Upper lobe of left lung (tissue), 6 donors: ENCODE data around the gene PSD2. TPM values are rescaled to one million over a fixed set of nuclear protein-coding genes. Genes with fewer than 3 reads are reported as not detected.

Experiments used
- ATAC-seq, 2 donors: fragments of 200-7000 bp; cut with Tn5 transposase; one replicate each; pipeline ENCODE4 v1.9.1; 2022; ENCODE audit warnings: mild to moderate bottlenecking in 2 of 2, moderate library complexity in 2 of 2; ENCODE audit not compliant: low FRiP score in 2 of 2
- DNase-seq, 2 donors: peaks; one replicate each; pipeline ENCODE4 v3.0.0-alpha.2; 2019 to 2020
- H3K27ac ChIP-seq, 4 donors: fragments of 200-600 bp; sonication (generic); one replicate each; pipeline ENCODE4 v1.5.1; 2016 to 2019
- H3K27me3 ChIP-seq, 4 donors: fragments of 200-600 bp; sonication (generic); one replicate each; pipeline ENCODE4 v1.5.1; 2017 to 2019
- H3K36me3 ChIP-seq, 4 donors: fragments of 200-600 bp; sonication (generic); one replicate each; pipeline ENCODE4 v1.5.1; 2016 to 2019
- H3K4me1 ChIP-seq, 4 donors: fragments of 200-600 bp; sonication (generic); one replicate each; pipeline ENCODE4 v1.5.1; 2018 to 2019
- H3K4me3 ChIP-seq, 4 donors: fragments of 200-600 bp; sonication (generic); one replicate each; pipeline ENCODE4 v1.5.1; 2017 to 2019; ENCODE audit warnings: mild to moderate bottlenecking in 2 of 4, moderate library complexity in 1 of 4
- H3K9me3 ChIP-seq, 4 donors: fragments of 200-600 bp; sonication (generic); one replicate each; pipeline ENCODE4 v1.5.1; 2018 to 2019
- CTCF ChIP-seq, 6 experiments: fragments of 450-650 bp in 4 of 6; fragments of 200-600 bp in 2 of 6; sonication (generic) in 2 of 6; IDR thresholded peaks; one replicate each; pipeline ENCODE4 v1.5.1; 2016 to 2019; ENCODE audit warnings: antibody characterized with exemption in 6 of 6
- EP300 ChIP-seq, 4 donors: sonication (generic); formaldehyde crosslinking; IDR thresholded peaks; one replicate each; pipeline ENCODE4 v1.5.1; 2017; ENCODE audit warnings: antibody characterized with exemption in 4 of 4, control low read depth in 2 of 4
- POLR2A ChIP-seq, 4 donors: fragments of 450-650 bp; IDR thresholded peaks; one replicate each; pipeline ENCODE4 v1.5.1; 2016 to 2017; ENCODE audit warnings: antibody characterized with exemption in 4 of 4, mild to moderate bottlenecking in 2 of 4
- POLR2AphosphoS5 ChIP-seq, 2 donors: sonication (generic); formaldehyde crosslinking; IDR thresholded peaks; one replicate each; pipeline ENCODE4 v1.5.1; 2017; ENCODE audit warnings: antibody characterized with exemption in 2 of 2
- WGBS, 2 donors: methylation state at CpG; one replicate each; pipeline ENCODE4 v1.1.5; 2017 to 2018; 5-methylcytosine and 5-hydroxymethylcytosine counted together
- total RNA-seq, 6 donors: library from RNA; depleted of rRNA in 4 of 6; stranded (reverse); fragments of >200 nt in 4 of 6; gene quantifications; one replicate each; pipeline versions ENCODE4 v1.1.0 to v1.2.1, GENCODE V29; 2016 to 2021
- donor health status: DM: no; HTN: no; CAD: no; lungs with moderate emphysema.
- donor health status: DM: no; HTN: yes; CAD: no; lungs with severe emphysema.

Gene PSD2
- total RNA-seq, 6 donors from 2014 or later = 0.10 to 0.15 (median 0.11) TPM; not detected in 3

- ATAC-seq = no peak
- Histone ChIP-seq H3K27ac (no peak overlapping the region), H3K4me3 (no peak overlapping the region), H3K4me1 (no peaks in the 10 kb centered on the region), H3K36me3 (no peaks in the 10 kb centered on the region), H3K9me3 (no peaks in the 10 kb centered on the region), H3K27me3 (no peaks in the 10 kb centered on the region)
- 43 to 55% methylated on average over 4 to 8 of the region's 8 CpGs for WGBS, 2 donors
- DNase-seq = no peak
- no peak for TF ChIP-seq POLR2A (IDR thresholded peaks at IDR 0.05)
- TF ChIP-seq CTCF (IDR thresholded peaks at IDR 0.05) = no peak
- TF ChIP-seq POLR2AphosphoS5 (IDR thresholded peaks at IDR 0.05) = no peak
These were observed 11.4 kb downstream of the PSD2 start for GRCh38 chr5:139806726-139807646.

GRCh38 chr5:139807647-139808030, 12.0 kb downstream of the PSD2 start:
- DNase-seq (no peak), ATAC-seq (no peak)
- Histone ChIP-seq H3K4me3 (no peak overlapping the region), H3K27me3 (no peaks in the 10 kb centered on the region), H3K27ac (no peak overlapping the region), H3K9me3 (no peaks in the 10 kb centered on the region), H3K36me3 (no peaks in the 10 kb centered on the region), H3K4me1 (no peaks in the 10 kb centered on the region)
- TF ChIP-seq CTCF (IDR thresholded peaks at IDR 0.05) (no peak), EP300 (IDR thresholded peaks at IDR 0.05) (no peak), POLR2A (IDR thresholded peaks at IDR 0.05) (no peak), POLR2AphosphoS5 (IDR thresholded peaks at IDR 0.05) (no peak)
- WGBS, 2 donors = 51 to 56% methylated on average over 5 to 6 of the region's 6 CpGs

GRCh38 chr5:139808481-139809330, 13.1 kb downstream of the PSD2 start:
- ATAC-seq (peak in 1 of 2 donors; percentile 49), DNase-seq (peak in 1 of 2 donors; percentile 89)
- H3K36me3 ChIP-seq = no peaks in the 10 kb centered on the region
- WGBS, 2 donors = 45 to 53% methylated on average over 11 to 17 of the region's 19 CpGs
- no peak overlapping the region for H3K27ac ChIP-seq
- no peaks in the 10 kb centered on the region for H3K4me1 ChIP-seq
- TF ChIP-seq POLR2A (IDR thresholded peaks at IDR 0.05) = no peak
- no peak for TF ChIP-seq CTCF (IDR thresholded peaks at IDR 0.05)
- no peak for TF ChIP-seq EP300 (IDR thresholded peaks at IDR 0.05)
- no peak for TF ChIP-seq POLR2AphosphoS5 (IDR thresholded peaks at IDR 0.05)
- H3K27me3 ChIP-seq = no peaks in the 10 kb centered on the region
- no peaks in the 10 kb centered on the region for H3K9me3 ChIP-seq
- no peak overlapping the region for H3K4me3 ChIP-seq

- DNase-seq = no peak
- WGBS, 2 donors = 80 to 84% methylated on average over 9 to 11 of the region's 11 CpGs
- TF ChIP-seq POLR2AphosphoS5 (IDR thresholded peaks at IDR 0.05) (no peak), CTCF (IDR thresholded peaks at IDR 0.05) (no peak), EP300 (IDR thresholded peaks at IDR 0.05) (no peak), POLR2A (IDR thresholded peaks at IDR 0.05) (no peak)
These were observed 13.8 kb downstream of the PSD2 start for GRCh38 chr5:139809331-139809810.

More at GRCh38 chr5:139809331-139809810, 13.8 kb downstream of the PSD2 start:
- Histone ChIP-seq H3K4me3 (no peak overlapping the region), H3K27me3 (no peaks in the 10 kb centered on the region), H3K9me3 (no peaks in the 10 kb centered on the region), H3K4me1 (no peaks in the 10 kb centered on the region), H3K36me3 (no peaks in the 10 kb centered on the region), H3K27ac (no peak overlapping the region)
- no peak for ATAC-seq
